A549 (cell line): Measurements from ENCODE around the gene PFDN1. TPM values are rescaled to one million over a fixed set of nuclear protein-coding genes. Genes with fewer than 3 reads are reported as not detected.

Experiments used
- ATAC-seq, 2 experiments: fragments of 200-7000 bp in 1 of 2; fragments of >200 bp in 1 of 2; cut with Nextera tagmentation in 1 of 2; cut with Tn5 transposase in 1 of 2; 3 replicates each; pipeline versions ENCODE4 v1.8.0 to v1.9.1; 2018 to 2020; ENCODE audit warnings: mild to moderate bottlenecking in 1 of 2, moderate library complexity in 1 of 2
- CTCF ChIA-PET: fragments of 300-600 bp; sonication (Branson Sonifier 250); formaldehyde crosslinking; extraction: SDS; loops from one replicate; lab custom pipeline; 2021; ENCODE audit warnings: antibody characterized with exemption, inconsistent platforms; lab: Yijun Ruan, JAX
- POLR2A ChIA-PET: fragments of 350-600 bp; formaldehyde crosslinking; extraction: SDS; loops from one replicate; lab custom pipeline; 2021; ENCODE audit warnings: antibody characterized with exemption, inconsistent platforms; lab: Yijun Ruan, JAX
- DNase-seq, 2 experiments: peaks; one replicate each; pipeline versions ENCODE4 v3.0.0 to v3.0.0-alpha.2; 2011 to 2016; ENCODE audit warnings: low read depth in 1 of 2, low spot score in 1 of 2
- FAIRE-seq: peaks from 2 replicates; lab custom pipeline; 2011; peaks lifted over from hg19 to GRCh38; lab: Jason Lieb, UNC
- H3K27ac ChIP-seq, 2 experiments: fragments of >200 bp; sonication (Bioruptor Twin); formaldehyde crosslinking; 3 replicates each; pipeline ENCODE4 v1.5.1; 2016 to 2017
- H3K4me1 ChIP-seq: fragments of >200 bp; sonication (Bioruptor Twin); formaldehyde crosslinking; 3 replicates; pipeline ENCODE4 v1.6.1; 2016
- H3K4me2 ChIP-seq: fragments of >200 bp; sonication (Bioruptor Twin); formaldehyde crosslinking; 3 replicates; pipeline ENCODE4 v1.6.1; 2016
- H3K4me3 ChIP-seq: fragments of >200 bp; sonication (Bioruptor Twin); formaldehyde crosslinking; 3 replicates; pipeline ENCODE4 v1.5.1; 2016
- H3K9me3 ChIP-seq: fragments of >200 bp; sonication (Bioruptor Twin); formaldehyde crosslinking; 3 replicates; pipeline ENCODE4 v1.6.1; 2016
- CEBPB ChIP-seq, 2 experiments: fragments of >200 bp in 1 of 2; sonication (Bioruptor Twin) in 1 of 2; formaldehyde crosslinking in 1 of 2; IDR thresholded peaks; 2 replicates each; pipeline ENCODE4 v1.6.1; 2012 to 2016
- EP300 ChIP-seq, 2 experiments: fragments of >200 bp; sonication (Bioruptor Twin); formaldehyde crosslinking; IDR thresholded peaks; 2 replicates in 1 of 2; 3 replicates in 1 of 2; pipeline ENCODE4 v1.6.1; 2016 to 2017
- FOXS1 ChIP-seq: fragments of 250-450 bp; sonication (Bioruptor Pico); IDR thresholded peaks from 2 replicates; pipeline ENCODE4 v1.5.0; 2020; ENCODE audit warnings: mild to moderate bottlenecking, moderate library complexity
- HDAC2 ChIP-seq: fragments of 200-600 bp; sonication (generic); IDR thresholded peaks from 2 replicates; pipeline ENCODE4 v1.6.1; 2016
- HEYL ChIP-seq: fragments of 250-450 bp; sonication (Bioruptor Pico); IDR thresholded peaks from 2 replicates; pipeline ENCODE4 v1.8.0; 2021; ENCODE audit warnings: mild to moderate bottlenecking, moderate library complexity
- HOXA7 ChIP-seq: fragments of 250-450 bp; sonication (Bioruptor Pico); IDR thresholded peaks from 2 replicates; pipeline ENCODE4 v1.5.0; 2020; ENCODE audit warnings: mild to moderate bottlenecking, moderate library complexity
- HOXB13 ChIP-seq: fragments of 250-450 bp; sonication (Bioruptor Pico); IDR thresholded peaks from 2 replicates; pipeline ENCODE4 v1.5.0; 2020; ENCODE audit warnings: low read depth, mild to moderate bottlenecking, moderate library complexity
- HOXB5 ChIP-seq: fragments of 250-450 bp; sonication (Bioruptor Pico); IDR thresholded peaks from 2 replicates; pipeline ENCODE4 v1.5.0; 2020; ENCODE audit warnings: mild to moderate bottlenecking, moderate library complexity
- JUN ChIP-seq, 2 experiments: fragments of >200 bp; sonication (Bioruptor Twin); formaldehyde crosslinking; IDR thresholded peaks; 2 replicates in 1 of 2; 3 replicates in 1 of 2; pipeline ENCODE4 v1.6.1; 2016 to 2017
- KDM1A ChIP-seq: fragments of 200-600 bp; sonication (generic); IDR thresholded peaks from 2 replicates; pipeline ENCODE4 v1.6.1; 2016; ENCODE audit warnings: low read depth, mild to moderate bottlenecking
- MAFK ChIP-seq: fragments of 450-650 bp; IDR thresholded peaks from 2 replicates; pipeline ENCODE4 v1.6.1; 2014; ENCODE audit not compliant: partially characterized antibody
- MYC ChIP-seq: IDR thresholded peaks from 2 replicates; pipeline ENCODE4 v1.6.1; 2012; ENCODE audit warnings: mild to moderate bottlenecking, inconsistent platforms, low read length, improper control_type of control experiment, borderline replicate concordance
- POLR2A ChIP-seq: IDR thresholded peaks from 2 replicates; pipeline ENCODE4 v1.6.1; 2012; ENCODE audit warnings: mild to moderate bottlenecking, low read length
- POLR2AphosphoS2 ChIP-seq: conservative IDR thresholded peaks from 2 replicates; pipeline ENCODE4 v1.6.1; 2012; ENCODE audit warnings: low read length, improper control_type of control experiment, inconsistent platforms
- RCOR1 ChIP-seq: fragments of 150-350 bp; IDR thresholded peaks from 2 replicates; pipeline ENCODE4 v1.6.1; 2014; ENCODE audit warnings: antibody characterized with exemption, low read length, low read depth
- RFX5 ChIP-seq: fragments of 450-650 bp; IDR thresholded peaks from 2 replicates; pipeline ENCODE4 v1.7.1; 2014; ENCODE audit warnings: antibody characterized with exemption, mild to moderate bottlenecking, moderate library complexity
- RNF2 ChIP-seq: fragments of 200-600 bp; sonication (generic); IDR thresholded peaks from 2 replicates; pipeline ENCODE4 v1.6.1; 2016; ENCODE audit warnings: low read depth, mild to moderate bottlenecking, antibody characterized with exemption, moderate library complexity, borderline replicate concordance
- SMC3 ChIP-seq: fragments of >200 bp; sonication (Bioruptor Twin); formaldehyde crosslinking; IDR thresholded peaks from 3 replicates; pipeline ENCODE4 v1.6.1; 2018; ENCODE audit warnings: inconsistent platforms
- USF2 ChIP-seq: fragments of 450-650 bp; IDR thresholded peaks from 2 replicates; pipeline ENCODE4 v1.6.1; 2014; ENCODE audit warnings: antibody characterized with exemption
- ZSCAN20 ChIP-seq: fragments of 250-450 bp; sonication (Bioruptor Pico); IDR thresholded peaks from 2 replicates; pipeline ENCODE4 v1.8.0; 2022; ENCODE audit warnings: mild to moderate bottlenecking, moderate library complexity
- WGBS: methylation state at CpG from one replicate; pipeline ENCODE4 v1.1.6; 2017; ENCODE audit errors: missing lambda C conversion rate; 5-methylcytosine and 5-hydroxymethylcytosine counted together
- polyA plus RNA-seq, 4 experiments: library from polyadenylated mRNA; depleted of rRNA in 3 of 4; stranded (reverse); fragments of >200 nt; fragmentation: RNase III in 1 of 4; extraction: RNeasy Plus Mini Kit Qiagen cat#74134 plus additional on column Dnase treatment in 1 of 4; gene quantifications; 2 replicates in 3 of 4; 3 replicates in 1 of 4; pipeline ENCODE4 v1.2.3, GENCODE V29; 2011 to 2017
- TF ChIP-seq, protein P1 (sequence below): fragments of >200 bp; sonication (Bioruptor Twin); formaldehyde crosslinking; IDR thresholded peaks from 3 replicates; pipeline ENCODE4 v1.6.1; 2016
- TF ChIP-seq, protein P2 (sequence below): fragments of >200 bp; sonication (Bioruptor Twin); formaldehyde crosslinking; IDR thresholded peaks from 3 replicates; pipeline ENCODE4 v1.5.1; 2016

Gene PFDN1
- polyA plus RNA-seq, 2 of the 4 experiments (the other 2 are of a cell fraction) = 90.4 to 201 TPM

GRCh38 chr5:140230373-140230772 lies 72.5 kb downstream of the PFDN1 start:
- Histone ChIP-seq H3K9me3 (no peaks in the 10 kb centered on the region), H3K4me2 (no peak overlapping the region), H3K4me1 (no peaks in the 10 kb centered on the region), H3K27ac (no peak overlapping the region), H3K4me3 (no peak overlapping the region)
- FAIRE-seq = no peak
- ChIA-PET POLR2A (no interaction called here), CTCF (interaction anchor here (1.4 to 42.9 kb wide), 4 partner anchors 10 to 158 kb away, joined by 6 to 1613 read pairs (median 22); partner anchors contain the start of genes HBEGF and SLC4A9)
- TF ChIP-seq HEYL (CRISPR knock-in tag) = no peak
- no peak for TF ChIP-seq MAFK
- TF ChIP-seq POLR2A = no peak
- TF ChIP-seq, protein P1, sequence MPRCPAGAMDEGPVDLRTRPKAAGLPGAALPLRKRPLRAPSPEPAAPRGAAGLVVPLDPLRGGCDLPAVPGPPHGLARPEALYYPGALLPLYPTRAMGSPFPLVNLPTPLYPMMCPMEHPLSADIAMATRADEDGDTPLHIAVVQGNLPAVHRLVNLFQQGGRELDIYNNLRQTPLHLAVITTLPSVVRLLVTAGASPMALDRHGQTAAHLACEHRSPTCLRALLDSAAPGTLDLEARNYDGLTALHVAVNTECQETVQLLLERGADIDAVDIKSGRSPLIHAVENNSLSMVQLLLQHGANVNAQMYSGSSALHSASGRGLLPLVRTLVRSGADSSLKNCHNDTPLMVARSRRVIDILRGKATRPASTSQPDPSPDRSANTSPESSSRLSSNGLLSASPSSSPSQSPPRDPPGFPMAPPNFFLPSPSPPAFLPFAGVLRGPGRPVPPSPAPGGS = no peak
- TF ChIP-seq FOXS1 (CRISPR knock-in tag) = no peak
- TF ChIP-seq ZSCAN20 = no peak
- no peak for TF ChIP-seq MYC
- TF ChIP-seq HDAC2 = no peak
- TF ChIP-seq USF2 = no peak
- no peak for DNase-seq
- WGBS = 78% methylated on average over 1 of the region's 1 CpG
- no peak for ATAC-seq

DNA sequence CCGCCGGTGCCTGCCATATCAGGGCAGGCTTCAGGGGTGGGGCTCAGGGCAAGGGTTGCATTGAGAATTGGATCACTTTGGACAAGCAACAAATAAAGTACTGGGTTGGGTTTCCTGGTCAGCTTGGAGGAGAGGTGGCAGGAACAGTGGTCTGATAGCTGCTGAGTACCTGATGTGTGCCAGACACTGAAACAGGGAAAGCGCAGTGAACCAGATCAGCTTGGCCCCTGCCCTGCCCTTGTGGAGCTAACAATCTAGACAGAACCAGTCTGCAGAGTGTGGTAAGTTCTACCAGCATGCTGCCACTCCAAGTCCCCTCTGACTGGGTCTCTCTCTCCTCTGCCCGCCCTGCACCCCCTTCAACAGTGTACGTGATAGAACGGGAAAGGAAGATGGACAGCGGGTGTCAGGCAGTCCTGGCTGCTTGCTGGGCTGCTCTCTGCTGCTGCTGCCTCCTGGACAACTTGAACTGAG lies 74.5 kb downstream of the PFDN1 start:
- ATAC-seq (peak; percentile 33 to 42; a peak in 3 of 6 replicates), FAIRE-seq (no peak), DNase-seq (no peak)
- Histone ChIP-seq H3K4me3 (no peak overlapping the region), H3K4me1 (0 out of 3 replicates have a peak, but pooled peaks cover 4% of the 10 kb centered on the region), H3K4me2 (no peak overlapping the region), H3K27ac (no peak overlapping the region), H3K9me3 (no peaks in the 10 kb centered on the region)
- POLR2A ChIA-PET = no interaction called here
- WGBS = 93% methylated on average over 7 of the region's 7 CpGs
- TF ChIP-seq RFX5 (no peak), RCOR1 (no peak), HOXB5 (CRISPR knock-in tag) (no peak), HOXB13 (CRISPR knock-in tag) (no peak), SMC3 (no peak), MAFK (no peak), HOXA7 (CRISPR knock-in tag) (no peak), RNF2 (no peak), HEYL (CRISPR knock-in tag) (no peak), POLR2AphosphoS2 (no peak), CEBPB (IDR thresholded peaks at IDR 0.05) (no peak), KDM1A (no peak), JUN (IDR thresholded peaks at IDR 0.05) (no peak), EP300 (IDR thresholded peaks at IDR 0.05) (no peak), HDAC2 (no peak), POLR2A (no peak)
- TF ChIP-seq, protein P2, sequence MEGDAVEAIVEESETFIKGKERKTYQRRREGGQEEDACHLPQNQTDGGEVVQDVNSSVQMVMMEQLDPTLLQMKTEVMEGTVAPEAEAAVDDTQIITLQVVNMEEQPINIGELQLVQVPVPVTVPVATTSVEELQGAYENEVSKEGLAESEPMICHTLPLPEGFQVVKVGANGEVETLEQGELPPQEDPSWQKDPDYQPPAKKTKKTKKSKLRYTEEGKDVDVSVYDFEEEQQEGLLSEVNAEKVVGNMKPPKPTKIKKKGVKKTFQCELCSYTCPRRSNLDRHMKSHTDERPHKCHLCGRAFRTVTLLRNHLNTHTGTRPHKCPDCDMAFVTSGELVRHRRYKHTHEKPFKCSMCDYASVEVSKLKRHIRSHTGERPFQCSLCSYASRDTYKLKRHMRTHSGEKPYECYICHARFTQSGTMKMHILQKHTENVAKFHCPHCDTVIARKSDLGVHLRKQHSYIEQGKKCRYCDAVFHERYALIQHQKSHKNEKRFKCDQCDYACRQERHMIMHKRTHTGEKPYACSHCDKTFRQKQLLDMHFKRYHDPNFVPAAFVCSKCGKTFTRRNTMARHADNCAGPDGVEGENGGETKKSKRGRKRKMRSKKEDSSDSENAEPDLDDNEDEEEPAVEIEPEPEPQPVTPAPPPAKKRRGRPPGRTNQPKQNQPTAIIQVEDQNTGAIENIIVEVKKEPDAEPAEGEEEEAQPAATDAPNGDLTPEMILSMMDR = no peak
- TF ChIP-seq, protein P1 = no peak
- CTCF ChIA-PET = interaction anchor here (1.0 to 42.9 kb wide), 3 partner anchors 10 to 124 kb away, joined by 3 to 1613 read pairs (median 3); partner anchors contain the start of genes HBEGF and SLC4A9
